ENCODE measurements around the gene SERTAD3.

DNA sequence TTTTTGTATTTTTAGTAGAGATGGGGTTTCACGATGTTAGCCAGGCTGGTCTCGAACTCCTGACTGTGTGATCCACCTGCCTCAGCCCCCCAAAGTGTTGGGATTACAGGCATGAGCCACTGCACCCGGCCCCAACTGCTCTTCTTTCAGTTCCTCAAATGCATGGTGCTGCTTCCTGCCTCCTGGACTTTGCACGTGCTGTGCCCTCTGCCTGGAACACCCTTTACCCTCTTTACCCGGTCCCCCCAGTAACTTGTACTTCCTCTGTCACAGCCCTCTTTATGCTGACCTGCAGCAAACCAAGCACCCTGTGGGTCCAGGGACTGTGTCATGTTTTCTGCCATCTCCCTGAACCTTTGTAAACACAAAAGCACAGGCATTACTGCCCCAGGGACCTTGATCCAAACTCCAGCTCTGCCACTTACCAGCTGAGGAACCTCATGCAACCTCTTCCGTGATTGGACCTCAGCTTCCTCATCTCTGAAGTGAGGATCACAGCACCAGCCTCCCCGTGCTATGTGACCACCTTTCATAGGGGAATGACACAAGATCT lies 17.6 kb upstream of the SERTAD3 start:
- TF ChIP-seq, protein P1, sequence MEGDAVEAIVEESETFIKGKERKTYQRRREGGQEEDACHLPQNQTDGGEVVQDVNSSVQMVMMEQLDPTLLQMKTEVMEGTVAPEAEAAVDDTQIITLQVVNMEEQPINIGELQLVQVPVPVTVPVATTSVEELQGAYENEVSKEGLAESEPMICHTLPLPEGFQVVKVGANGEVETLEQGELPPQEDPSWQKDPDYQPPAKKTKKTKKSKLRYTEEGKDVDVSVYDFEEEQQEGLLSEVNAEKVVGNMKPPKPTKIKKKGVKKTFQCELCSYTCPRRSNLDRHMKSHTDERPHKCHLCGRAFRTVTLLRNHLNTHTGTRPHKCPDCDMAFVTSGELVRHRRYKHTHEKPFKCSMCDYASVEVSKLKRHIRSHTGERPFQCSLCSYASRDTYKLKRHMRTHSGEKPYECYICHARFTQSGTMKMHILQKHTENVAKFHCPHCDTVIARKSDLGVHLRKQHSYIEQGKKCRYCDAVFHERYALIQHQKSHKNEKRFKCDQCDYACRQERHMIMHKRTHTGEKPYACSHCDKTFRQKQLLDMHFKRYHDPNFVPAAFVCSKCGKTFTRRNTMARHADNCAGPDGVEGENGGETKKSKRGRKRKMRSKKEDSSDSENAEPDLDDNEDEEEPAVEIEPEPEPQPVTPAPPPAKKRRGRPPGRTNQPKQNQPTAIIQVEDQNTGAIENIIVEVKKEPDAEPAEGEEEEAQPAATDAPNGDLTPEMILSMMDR (IDR thresholded peaks at IDR 0.05; ENCODE audit: low read depth, low read length, poor library complexity, severe bottlenecking), result no peak
- no peak for TF ChIP-seq EZH2phosphoT487 (IDR thresholded peaks at IDR 0.05; ENCODE audit: borderline replicate concordance, low read length)

Measured in DOHH2 (cell line).